Activated T-helper 9 cell treated with anti-CD3 and anti-CD28 coated beads, Interleukin-2, amount 50 U/mL, for 16 hours (primary cell): ENCODE results near the gene HPSE.

Experiments used
- DNase-seq: peaks from one replicate; pipeline ENCODE4 v3.0.0-alpha.2; 2020; ENCODE audit warnings: low read depth

Gene HPSE

GRCh38 chr4:83247415-83248357 lies 87.0 kb downstream of the HPSE start:
- no peak for DNase-seq
